PC-9 (cell line): ENCODE data around the gene PKD2. TPM values are rescaled to one million over a fixed set of nuclear protein-coding genes. Genes with fewer than 3 reads are reported as not detected.

ENCODE experiments used
- BruUV-seq: library from RNA; stranded (reverse); fragments of 400-500 nt; replicated peaks from 2 replicates; lab custom pipeline; 2021; lab: Mats Ljungman, UMichigan
- CTCF ChIA-PET: fragments of 300-600 bp; sonication (Branson Sonifier 250); formaldehyde crosslinking; loops from one replicate; lab custom pipeline; 2022; ENCODE audit warnings: antibody characterized with exemption; lab: Charles Lee
- POLR2A ChIA-PET: fragments of 300-600 bp; sonication (Branson Sonifier 250); formaldehyde crosslinking; loops from one replicate; lab custom pipeline; 2022; ENCODE audit warnings: antibody characterized with exemption; ENCODE audit not compliant: unreplicated experiment; lab: Charles Lee
- DNase-seq, 2 experiments: peaks; one replicate each; pipeline versions ENCODE4 v3.0.0 to v3.0.0-alpha.2; 2015 to 2022; ENCODE audit warnings: mixed read lengths in 1 of 2
- H2AFZ ChIP-seq: fragments of 200-600 bp; sonication (generic); 2 replicates; pipeline ENCODE4 v1.8.1; 2017; ENCODE audit warnings: antibody characterized with exemption
- H3F3A ChIP-seq: fragments of 200-600 bp; sonication (generic); 2 replicates; pipeline ENCODE4 v1.8.1; 2017; ENCODE audit warnings: antibody characterized with exemption, mild to moderate bottlenecking, low read depth; ENCODE audit not compliant: insufficient read depth
- H3K27ac ChIP-seq: fragments of 200-600 bp; sonication (generic); 2 replicates; pipeline ENCODE4 v1.6.1; 2016; ENCODE audit warnings: mixed run types
- H3K27me3 ChIP-seq: fragments of 200-600 bp; sonication (generic); 2 replicates; pipeline ENCODE4 v1.6.1; 2016; ENCODE audit warnings: low read depth, mixed run types; ENCODE audit not compliant: insufficient read depth
- H3K36me3 ChIP-seq: fragments of 200-600 bp; sonication (generic); 2 replicates; pipeline ENCODE4 v1.6.1; 2016; ENCODE audit warnings: low read depth, mixed run types
- H3K4me1 ChIP-seq: fragments of 200-600 bp; sonication (generic); replicated peaks from 2 replicates; pipeline ENCODE4 v1.6.1; 2016; ENCODE audit warnings: mixed run types; ENCODE audit not compliant: insufficient read depth
- H3K4me2 ChIP-seq: fragments of 200-600 bp; sonication (generic); 2 replicates; pipeline ENCODE4 v1.6.1; 2017; ENCODE audit warnings: mixed run types
- H3K4me3 ChIP-seq: fragments of 200-600 bp; sonication (generic); 2 replicates; pipeline ENCODE4 v1.6.1; 2016; ENCODE audit warnings: mixed run types
- H3K79me2 ChIP-seq: fragments of 200-600 bp; sonication (generic); 2 replicates; pipeline ENCODE4 v1.6.1; 2017; ENCODE audit warnings: low read depth, mixed run types
- H3K9me2 ChIP-seq: fragments of 200-600 bp; sonication (generic); 2 replicates; pipeline ENCODE4 v1.8.1; 2017; ENCODE audit warnings: mild to moderate bottlenecking; ENCODE audit not compliant: insufficient read depth
- H3K9me3 ChIP-seq: fragments of 200-600 bp; sonication (generic); 2 replicates; pipeline ENCODE4 v1.8.1; 2016; ENCODE audit warnings: low read depth; ENCODE audit not compliant: insufficient read depth
- H4K20me1 ChIP-seq: fragments of 200-600 bp; sonication (generic); 2 replicates; pipeline ENCODE4 v1.8.1; 2017; ENCODE audit not compliant: insufficient read depth
- EZH2 ChIP-seq: fragments of 200-600 bp; sonication (generic); IDR thresholded peaks from 2 replicates; pipeline ENCODE4 v1.8.0; 2017; ENCODE audit warnings: antibody characterized with exemption, low read depth
- intact Hi-C: fragments of 100-400 bp; cut with micrococcal nuclease; formaldehyde crosslinking; loops from one replicate; pipeline ENCODE4 v1.10.0; 2022; ENCODE audit not compliant: unreplicated experiment
- total RNA-seq: library from RNA; stranded (reverse); gene quantifications from 2 replicates; pipeline ENCODE4 v1.2.3, GENCODE V29; 2021
- TF ChIP-seq, protein P1 (sequence below): fragments of 200-600 bp; sonication (generic); conservative IDR thresholded peaks from 2 replicates; pipeline ENCODE4 v1.6.1; 2017; ENCODE audit warnings: mixed run types, antibody characterized with exemption, mild to moderate bottlenecking, moderate library complexity

PKD2 gene
- total RNA-seq, 1 experiment from 2014 or later = 10.2 TPM

DNA sequence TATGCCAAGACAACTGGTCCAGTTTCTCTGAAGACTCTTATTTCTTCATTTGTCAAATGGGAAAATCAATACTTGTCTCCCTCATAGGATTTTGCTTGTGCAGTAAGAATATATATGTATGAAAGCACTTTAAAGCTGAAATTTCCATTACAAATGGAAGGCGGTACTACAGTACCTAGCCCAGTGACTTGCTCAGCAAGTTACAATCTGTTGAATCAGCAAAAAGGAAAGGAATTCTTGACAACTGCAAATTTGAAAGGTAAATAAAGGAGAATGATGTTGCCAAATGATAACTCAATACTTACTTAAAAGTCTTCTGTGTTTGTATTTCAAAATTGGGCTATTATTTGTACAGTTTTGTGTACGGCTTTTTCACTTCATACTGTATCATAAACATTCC lies 71.1 kb downstream of the PKD2 start:
- no peaks in the 10 kb centered on the region for H4K20me1 ChIP-seq
- POLR2A ChIA-PET = no interaction called here
- H3K4me3 ChIP-seq = no peak overlapping the region
- intact Hi-C loops = no loop called here
- TF ChIP-seq EZH2 = no peak
- TF ChIP-seq, protein P1, sequence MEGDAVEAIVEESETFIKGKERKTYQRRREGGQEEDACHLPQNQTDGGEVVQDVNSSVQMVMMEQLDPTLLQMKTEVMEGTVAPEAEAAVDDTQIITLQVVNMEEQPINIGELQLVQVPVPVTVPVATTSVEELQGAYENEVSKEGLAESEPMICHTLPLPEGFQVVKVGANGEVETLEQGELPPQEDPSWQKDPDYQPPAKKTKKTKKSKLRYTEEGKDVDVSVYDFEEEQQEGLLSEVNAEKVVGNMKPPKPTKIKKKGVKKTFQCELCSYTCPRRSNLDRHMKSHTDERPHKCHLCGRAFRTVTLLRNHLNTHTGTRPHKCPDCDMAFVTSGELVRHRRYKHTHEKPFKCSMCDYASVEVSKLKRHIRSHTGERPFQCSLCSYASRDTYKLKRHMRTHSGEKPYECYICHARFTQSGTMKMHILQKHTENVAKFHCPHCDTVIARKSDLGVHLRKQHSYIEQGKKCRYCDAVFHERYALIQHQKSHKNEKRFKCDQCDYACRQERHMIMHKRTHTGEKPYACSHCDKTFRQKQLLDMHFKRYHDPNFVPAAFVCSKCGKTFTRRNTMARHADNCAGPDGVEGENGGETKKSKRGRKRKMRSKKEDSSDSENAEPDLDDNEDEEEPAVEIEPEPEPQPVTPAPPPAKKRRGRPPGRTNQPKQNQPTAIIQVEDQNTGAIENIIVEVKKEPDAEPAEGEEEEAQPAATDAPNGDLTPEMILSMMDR = no peak
- no peaks in the 10 kb centered on the region for H3K36me3 ChIP-seq
- no peaks in the 10 kb centered on the region for H3K9me3 ChIP-seq
- no peaks in the 10 kb centered on the region for H3K27me3 ChIP-seq
- H3K27ac ChIP-seq = no peak overlapping the region
- CTCF ChIA-PET = no interaction called here
- H3K79me2 ChIP-seq = no peaks in the 10 kb centered on the region
- no peak overlapping the region for H3K4me2 ChIP-seq
- no peaks in the 10 kb centered on the region for H3F3A ChIP-seq
- no peaks in the 10 kb centered on the region for H3K4me1 ChIP-seq
- H3K9me2 ChIP-seq = no peaks in the 10 kb centered on the region
- DNase-seq = no peak
- H2AFZ ChIP-seq = no peak overlapping the region
- BruUV-seq = no TSS peak

DNA sequence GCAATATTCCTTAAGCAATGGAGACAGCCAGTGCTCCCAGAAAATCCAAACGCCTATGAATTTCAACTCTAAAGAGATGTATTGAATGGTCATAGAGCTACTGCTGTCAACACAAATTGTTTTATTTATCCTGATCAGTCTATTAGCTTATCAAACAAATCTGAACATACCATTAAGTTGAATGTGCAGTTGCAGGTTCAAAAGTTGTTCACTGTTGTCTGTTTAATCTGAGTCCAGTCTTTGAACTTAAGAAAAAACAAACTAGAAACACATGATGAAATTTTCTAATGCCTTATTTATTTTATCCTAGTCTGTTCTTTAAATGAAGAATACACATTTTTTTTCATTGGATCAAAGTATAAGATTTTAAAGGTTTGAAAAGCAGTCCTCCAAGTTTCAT lies 73.2 kb downstream of the PKD2 start:
- POLR2A ChIA-PET = no interaction called here
- no peaks in the 10 kb centered on the region for H3K9me2 ChIP-seq
- no peak overlapping the region for H3K27ac ChIP-seq
- no peaks in the 10 kb centered on the region for H4K20me1 ChIP-seq
- no peaks in the 10 kb centered on the region for H3K79me2 ChIP-seq
- intact Hi-C loops = no loop called here
- no peak overlapping the region for H2AFZ ChIP-seq
- H3K9me3 ChIP-seq = no peaks in the 10 kb centered on the region
- no peak for TF ChIP-seq EZH2
- TF ChIP-seq, protein P1 = no peak
- no peaks in the 10 kb centered on the region for H3F3A ChIP-seq
- no peaks in the 10 kb centered on the region for H3K27me3 ChIP-seq
- no peak overlapping the region for H3K4me3 ChIP-seq
- BruUV-seq = no TSS peak
- no peak overlapping the region for H3K4me2 ChIP-seq
- CTCF ChIA-PET = no interaction called here
- H3K4me1 ChIP-seq = no peaks in the 10 kb centered on the region
- DNase-seq = no peak
- H3K36me3 ChIP-seq = no peaks in the 10 kb centered on the region

DNA sequence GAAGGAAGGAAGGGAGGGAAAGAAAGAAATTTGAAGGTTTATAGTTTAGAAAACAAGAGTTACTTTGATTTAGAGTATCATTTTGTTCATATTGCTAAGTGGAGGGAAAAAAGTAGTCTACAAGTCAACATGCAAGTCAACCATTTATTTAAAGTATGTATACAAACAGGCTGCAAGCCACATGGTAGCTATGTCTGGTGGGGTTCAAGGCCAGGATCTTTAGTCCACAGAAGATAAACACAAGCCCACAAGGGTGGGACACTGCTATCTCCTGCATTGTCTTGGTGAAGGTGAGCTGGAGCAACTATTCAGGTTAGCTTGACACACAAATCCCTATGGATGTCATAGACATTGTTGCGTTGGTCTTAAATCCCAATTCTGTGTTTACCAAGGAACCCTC lies 79.6 kb downstream of the PKD2 start:
- no peaks in the 10 kb centered on the region for H3K27me3 ChIP-seq
- TF ChIP-seq EZH2 = no peak
- H4K20me1 ChIP-seq = no peaks in the 10 kb centered on the region
- no peak overlapping the region for H3K4me3 ChIP-seq
- no peak overlapping the region for H2AFZ ChIP-seq
- H3K4me2 ChIP-seq = no peak overlapping the region
- ChIA-PET POLR2A (no interaction called here), CTCF (no interaction called here)
- no peak for DNase-seq
- BruUV-seq = no TSS peak
- H3K36me3 ChIP-seq = no peaks in the 10 kb centered on the region
- no peaks in the 10 kb centered on the region for H3K4me1 ChIP-seq
- no peaks in the 10 kb centered on the region for H3K9me3 ChIP-seq
- H3K9me2 ChIP-seq = no peaks in the 10 kb centered on the region
- intact Hi-C loops = no loop called here
- H3K27ac ChIP-seq = no peak overlapping the region
- H3F3A ChIP-seq = no peaks in the 10 kb centered on the region
- H3K79me2 ChIP-seq = no peaks in the 10 kb centered on the region

DNA sequence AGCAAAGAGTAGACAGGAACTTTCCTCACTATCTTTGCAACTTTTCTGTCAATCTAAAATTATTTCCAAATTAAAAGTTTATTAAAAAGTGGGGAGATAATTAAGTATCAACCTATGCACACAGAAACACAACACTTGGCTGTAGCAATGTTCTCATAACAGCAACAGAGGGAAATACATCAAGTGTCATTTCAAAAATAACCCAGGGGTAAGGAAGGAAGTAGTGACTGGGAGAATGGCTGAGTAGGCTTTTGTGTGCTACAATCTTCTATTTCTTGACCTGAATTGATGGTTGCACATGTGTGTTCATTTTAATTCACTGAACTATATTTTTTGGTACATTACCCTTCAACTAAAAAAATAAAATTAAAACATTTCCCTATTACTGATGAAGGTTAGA lies 83.5 kb downstream of the PKD2 start:
- POLR2A ChIA-PET = no interaction called here
- no peaks in the 10 kb centered on the region for H3K27me3 ChIP-seq

More for the DNA sequence above, 83.5 kb downstream of the PKD2 start:
- Histone ChIP-seq H3K4me3 (no peak overlapping the region), H3F3A (no peaks in the 10 kb centered on the region), H2AFZ (no peak overlapping the region), H3K4me1 (no peaks in the 10 kb centered on the region), H3K9me3 (no peaks in the 10 kb centered on the region), H4K20me1 (no peaks in the 10 kb centered on the region), H3K9me2 (no peaks in the 10 kb centered on the region), H3K36me3 (no peaks in the 10 kb centered on the region), H3K4me2 (no peak overlapping the region), H3K27ac (no peak overlapping the region), H3K79me2 (no peaks in the 10 kb centered on the region)
- intact Hi-C loops = no loop called here
- TF ChIP-seq EZH2 = no peak
- TF ChIP-seq, protein P1 = no peak
- no peak for DNase-seq
- CTCF ChIA-PET = no interaction called here
- BruUV-seq = no TSS peak
